ENCODE data around the gene LTBP1. TPM values are rescaled to one million over a fixed set of nuclear protein-coding genes. Genes with fewer than 3 reads are reported as not detected.

Gene LTBP1
- total and polyA plus RNA-seq, 4 donors, result 5.8 to 57.6 (median 10.2) TPM

GRCh38 chr2:33241072-33241471, 294.3 kb downstream of the LTBP1 start:
- no peaks in the 10 kb centered on the region for H3K4me1 ChIP-seq (ENCODE audit: control insufficient read depth in 4 of 4, insufficient read depth in 4 of 4, low read length in 3 of 4)
- 79% methylated on average over 5 of the region's 5 CpGs for WGBS
- no peaks in the 10 kb centered on the region for H3K27me3 ChIP-seq (ENCODE audit: control insufficient read depth in 4 of 4, insufficient read depth in 4 of 4, low read length in 3 of 4)
- no peak overlapping the region for H3K27ac ChIP-seq (ENCODE audit: low read depth in 1 of 2, low read length in 2 of 2)
- no peak overlapping the region for H3K9ac ChIP-seq (ENCODE audit: low read depth in 1 of 2, low read length in 2 of 2)
- TF ChIP-seq, protein P1, sequence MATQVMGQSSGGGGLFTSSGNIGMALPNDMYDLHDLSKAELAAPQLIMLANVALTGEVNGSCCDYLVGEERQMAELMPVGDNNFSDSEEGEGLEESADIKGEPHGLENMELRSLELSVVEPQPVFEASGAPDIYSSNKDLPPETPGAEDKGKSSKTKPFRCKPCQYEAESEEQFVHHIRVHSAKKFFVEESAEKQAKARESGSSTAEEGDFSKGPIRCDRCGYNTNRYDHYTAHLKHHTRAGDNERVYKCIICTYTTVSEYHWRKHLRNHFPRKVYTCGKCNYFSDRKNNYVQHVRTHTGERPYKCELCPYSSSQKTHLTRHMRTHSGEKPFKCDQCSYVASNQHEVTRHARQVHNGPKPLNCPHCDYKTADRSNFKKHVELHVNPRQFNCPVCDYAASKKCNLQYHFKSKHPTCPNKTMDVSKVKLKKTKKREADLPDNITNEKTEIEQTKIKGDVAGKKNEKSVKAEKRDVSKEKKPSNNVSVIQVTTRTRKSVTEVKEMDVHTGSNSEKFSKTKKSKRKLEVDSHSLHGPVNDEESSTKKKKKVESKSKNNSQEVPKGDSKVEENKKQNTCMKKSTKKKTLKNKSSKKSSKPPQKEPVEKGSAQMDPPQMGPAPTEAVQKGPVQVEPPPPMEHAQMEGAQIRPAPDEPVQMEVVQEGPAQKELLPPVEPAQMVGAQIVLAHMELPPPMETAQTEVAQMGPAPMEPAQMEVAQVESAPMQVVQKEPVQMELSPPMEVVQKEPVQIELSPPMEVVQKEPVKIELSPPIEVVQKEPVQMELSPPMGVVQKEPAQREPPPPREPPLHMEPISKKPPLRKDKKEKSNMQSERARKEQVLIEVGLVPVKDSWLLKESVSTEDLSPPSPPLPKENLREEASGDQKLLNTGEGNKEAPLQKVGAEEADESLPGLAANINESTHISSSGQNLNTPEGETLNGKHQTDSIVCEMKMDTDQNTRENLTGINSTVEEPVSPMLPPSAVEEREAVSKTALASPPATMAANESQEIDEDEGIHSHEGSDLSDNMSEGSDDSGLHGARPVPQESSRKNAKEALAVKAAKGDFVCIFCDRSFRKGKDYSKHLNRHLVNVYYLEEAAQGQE (IDR thresholded peaks at IDR 0.05), result no peak
- TF ChIP-seq FOXA2 (IDR thresholded peaks at IDR 0.05), result no peak
- TF ChIP-seq, protein P2, sequence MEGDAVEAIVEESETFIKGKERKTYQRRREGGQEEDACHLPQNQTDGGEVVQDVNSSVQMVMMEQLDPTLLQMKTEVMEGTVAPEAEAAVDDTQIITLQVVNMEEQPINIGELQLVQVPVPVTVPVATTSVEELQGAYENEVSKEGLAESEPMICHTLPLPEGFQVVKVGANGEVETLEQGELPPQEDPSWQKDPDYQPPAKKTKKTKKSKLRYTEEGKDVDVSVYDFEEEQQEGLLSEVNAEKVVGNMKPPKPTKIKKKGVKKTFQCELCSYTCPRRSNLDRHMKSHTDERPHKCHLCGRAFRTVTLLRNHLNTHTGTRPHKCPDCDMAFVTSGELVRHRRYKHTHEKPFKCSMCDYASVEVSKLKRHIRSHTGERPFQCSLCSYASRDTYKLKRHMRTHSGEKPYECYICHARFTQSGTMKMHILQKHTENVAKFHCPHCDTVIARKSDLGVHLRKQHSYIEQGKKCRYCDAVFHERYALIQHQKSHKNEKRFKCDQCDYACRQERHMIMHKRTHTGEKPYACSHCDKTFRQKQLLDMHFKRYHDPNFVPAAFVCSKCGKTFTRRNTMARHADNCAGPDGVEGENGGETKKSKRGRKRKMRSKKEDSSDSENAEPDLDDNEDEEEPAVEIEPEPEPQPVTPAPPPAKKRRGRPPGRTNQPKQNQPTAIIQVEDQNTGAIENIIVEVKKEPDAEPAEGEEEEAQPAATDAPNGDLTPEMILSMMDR (IDR thresholded peaks at IDR 0.05; ENCODE audit: low read depth, low read length, missing input control), result no peak
- no peak for TF ChIP-seq HNF4G (IDR thresholded peaks at IDR 0.05)
- TF ChIP-seq YY1 (IDR thresholded peaks at IDR 0.05), result no peak
- no peak for TF ChIP-seq HNF4A (conservative IDR thresholded peaks at IDR 0.05)
- no peaks in the 10 kb centered on the region for H3K9me3 ChIP-seq (ENCODE audit: control insufficient read depth in 4 of 4, low read length in 3 of 4)
- no peaks in the 10 kb centered on the region for H3K36me3 ChIP-seq (ENCODE audit: control insufficient read depth in 4 of 4, insufficient read depth in 3 of 4, low read depth in 1 of 4, low read length in 3 of 4)
- H3K4me3 ChIP-seq (ENCODE audit: low read depth in 1 of 3, low read length in 3 of 3), result no peak overlapping the region
- no peak for DNase-seq (ENCODE audit: low spot score)

- Histone ChIP-seq H3K36me3 (ENCODE audit: control insufficient read depth in 4 of 4, insufficient read depth in 3 of 4, low read depth in 1 of 4, low read length in 3 of 4) (no peaks in the 10 kb centered on the region), H3K9me3 (ENCODE audit: control insufficient read depth in 4 of 4, low read length in 3 of 4) (no peaks in the 10 kb centered on the region), H3K9ac (ENCODE audit: low read depth in 1 of 2, low read length in 2 of 2) (no peak overlapping the region), H3K27me3 (ENCODE audit: control insufficient read depth in 4 of 4, insufficient read depth in 4 of 4, low read length in 3 of 4) (no peaks in the 10 kb centered on the region), H3K27ac (ENCODE audit: low read depth in 1 of 2, low read length in 2 of 2) (no peak overlapping the region), H3K4me1 (ENCODE audit: control insufficient read depth in 4 of 4, insufficient read depth in 4 of 4, low read length in 3 of 4) (no peaks in the 10 kb centered on the region), H3K4me3 (ENCODE audit: low read depth in 1 of 3, low read length in 3 of 3) (no peak overlapping the region)
- TF ChIP-seq FOXA2 (IDR thresholded peaks at IDR 0.05) (no peak), YY1 (IDR thresholded peaks at IDR 0.05) (no peak), RXRA (IDR thresholded peaks at IDR 0.05) (no peak), ZBTB33 (IDR thresholded peaks at IDR 0.05) (no peak), EGR1 (IDR thresholded peaks at IDR 0.05; ENCODE audit: low read depth in 2 of 2) (no peak), JUND (IDR thresholded peaks at IDR 0.05) (no peak), NR2F2 (IDR thresholded peaks at IDR 0.05) (no peak), RAD21 (IDR thresholded peaks at IDR 0.05) (no peak), HNF4A (conservative IDR thresholded peaks at IDR 0.05) (no peak), TAF1 (conservative IDR thresholded peaks at IDR 0.05) (no peak), FOXA1 (IDR thresholded peaks at IDR 0.05) (no peak)
- TF ChIP-seq, protein P2 (IDR thresholded peaks at IDR 0.05; ENCODE audit: low read depth, low read length, missing input control), result no peak
- TF ChIP-seq, protein P3, sequence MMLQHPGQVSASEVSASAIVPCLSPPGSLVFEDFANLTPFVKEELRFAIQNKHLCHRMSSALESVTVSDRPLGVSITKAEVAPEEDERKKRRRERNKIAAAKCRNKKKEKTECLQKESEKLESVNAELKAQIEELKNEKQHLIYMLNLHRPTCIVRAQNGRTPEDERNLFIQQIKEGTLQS (IDR thresholded peaks at IDR 0.05), result no peak
- DNase-seq (ENCODE audit: low spot score), result no peak
- 94% methylated on average over 3 of the region's 3 CpGs for WGBS
These were observed 294.8 kb downstream of the LTBP1 start for GRCh38 chr2:33241581-33241980.

Measured in liver (tissue), 9 donors.